ENCODE data around the gene TMEM164.

The TMEM164 gene

DNA sequence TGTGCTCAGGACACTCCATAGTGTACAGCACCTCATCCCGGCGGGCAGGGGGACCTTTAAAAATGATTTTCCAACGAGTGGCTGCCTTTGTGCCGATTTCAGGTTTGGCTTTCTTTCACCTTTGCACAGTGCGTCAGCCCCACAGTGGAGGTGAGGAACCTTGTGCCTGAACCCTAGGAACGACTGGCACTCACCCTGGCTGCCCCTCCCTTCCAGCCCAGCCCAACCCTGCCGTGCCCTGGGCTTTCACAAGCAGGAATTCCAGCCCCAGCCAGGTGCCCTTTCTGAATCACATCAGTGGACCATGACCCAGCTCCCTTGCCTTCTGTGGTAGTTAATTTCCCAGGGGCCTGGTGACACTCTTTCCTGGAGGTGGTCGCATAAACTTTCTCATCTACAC is 1.3 kb downstream of the TMEM164 start:
- DNase-seq: no peak

DNA sequence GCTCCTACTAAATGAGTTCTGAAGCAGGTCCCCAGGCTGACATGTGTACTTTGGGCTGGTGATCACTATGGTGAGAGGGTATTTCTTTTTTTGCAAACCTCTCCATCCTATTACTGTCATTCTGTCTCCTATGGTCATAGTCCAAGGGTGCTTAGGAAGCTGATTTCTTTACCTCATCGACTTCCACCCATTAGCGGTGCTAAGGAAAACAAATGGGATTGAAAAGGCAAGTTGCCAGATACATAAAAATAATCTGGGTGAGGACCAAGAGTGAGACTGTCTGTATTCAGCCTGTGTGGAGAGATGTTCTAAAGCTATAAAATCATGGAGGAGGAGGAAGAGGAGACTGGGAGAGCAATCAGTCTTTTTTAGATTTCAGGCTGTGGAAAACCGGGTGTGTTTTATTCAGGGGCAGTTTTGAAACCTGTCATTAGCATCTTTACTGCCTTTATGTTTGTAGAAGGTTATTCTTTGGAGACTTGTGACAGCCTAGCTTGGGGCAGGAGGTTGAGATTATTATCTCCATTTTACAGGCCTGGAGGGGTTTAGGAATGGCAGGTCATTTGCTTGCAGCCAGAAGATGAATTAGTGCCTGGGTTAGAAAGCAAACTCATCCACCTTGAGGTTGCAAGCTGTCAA is 1.9 kb downstream of the TMEM164 start:
- DNase-seq: no peak

DNA sequence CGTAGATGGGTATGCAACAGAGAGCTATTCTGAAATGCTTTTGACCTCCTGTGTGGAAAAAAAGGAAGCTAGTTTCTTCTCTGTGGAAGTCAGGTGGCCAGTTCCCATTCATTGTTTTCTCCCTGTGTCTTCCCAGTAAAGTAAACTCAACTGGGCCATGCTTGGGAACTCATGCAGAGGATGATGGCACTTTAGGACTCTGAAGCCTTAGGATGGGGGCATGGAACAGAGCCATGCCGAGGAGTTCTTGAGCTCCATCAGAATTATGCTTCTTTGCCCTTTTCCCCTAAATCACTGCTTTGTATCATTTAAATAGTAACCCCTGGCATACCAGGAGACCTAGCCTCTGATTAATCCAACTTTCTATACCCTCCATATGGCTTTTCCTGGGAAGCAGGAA is 3.2 kb downstream of the TMEM164 start:
- DNase-seq: no peak

DNA sequence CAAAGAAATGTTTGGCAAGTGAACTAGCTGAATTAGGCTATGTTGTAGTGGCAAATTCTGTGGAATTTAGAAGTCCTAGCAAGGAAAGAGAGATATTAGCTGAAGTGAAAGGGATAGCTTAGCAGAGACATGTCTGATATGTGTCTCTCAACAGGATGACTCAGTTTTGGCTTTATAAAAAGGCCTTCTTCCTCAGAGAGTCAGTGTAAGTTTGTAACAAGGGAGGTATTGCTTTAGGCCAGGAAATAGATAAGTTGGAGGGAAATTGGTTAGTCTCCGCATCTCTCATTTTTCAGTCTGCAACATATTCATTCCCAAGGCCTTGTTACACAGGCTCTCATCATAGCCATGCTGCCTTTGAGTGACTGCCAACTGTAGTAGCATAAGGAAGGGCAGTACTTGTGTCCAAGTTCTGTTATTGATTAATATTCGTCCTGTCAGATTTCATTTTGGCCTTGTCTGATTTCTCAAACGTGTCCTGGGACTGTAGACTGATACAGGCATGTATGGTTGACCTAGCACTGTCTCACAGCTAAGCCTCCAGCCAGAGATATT is 4.0 kb downstream of the TMEM164 start:
- DNase-seq: no peak

DNA sequence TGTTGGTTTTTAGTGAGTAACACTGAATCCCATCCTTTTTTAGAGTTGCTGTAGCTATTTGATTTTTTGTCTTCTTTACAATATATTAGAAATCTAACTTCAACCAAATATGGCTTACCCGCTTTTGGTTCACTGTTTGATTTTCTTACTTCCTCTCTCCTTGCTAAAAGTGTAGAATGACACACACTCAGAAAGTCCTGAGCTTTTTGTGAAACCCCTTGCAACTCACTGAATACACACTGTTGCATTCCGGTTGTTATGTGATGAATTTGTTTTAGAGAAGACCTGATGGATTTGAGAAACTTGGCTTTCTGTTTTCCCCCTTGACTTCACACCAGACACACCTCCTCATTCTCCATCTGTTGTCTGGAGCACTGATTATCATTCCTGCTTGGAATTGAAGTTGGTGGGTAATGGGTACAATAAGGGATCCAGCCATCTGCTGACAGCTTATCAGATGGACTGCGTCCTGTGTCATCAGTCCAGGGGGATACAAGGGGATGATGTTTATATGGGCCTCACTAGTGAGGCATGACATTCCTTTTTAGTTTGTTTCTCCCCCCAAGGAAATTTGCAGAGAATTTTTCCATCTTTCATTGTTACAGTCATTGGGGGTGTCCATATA is 5.2 kb downstream of the TMEM164 start:
- DNase-seq: no peak

DNA sequence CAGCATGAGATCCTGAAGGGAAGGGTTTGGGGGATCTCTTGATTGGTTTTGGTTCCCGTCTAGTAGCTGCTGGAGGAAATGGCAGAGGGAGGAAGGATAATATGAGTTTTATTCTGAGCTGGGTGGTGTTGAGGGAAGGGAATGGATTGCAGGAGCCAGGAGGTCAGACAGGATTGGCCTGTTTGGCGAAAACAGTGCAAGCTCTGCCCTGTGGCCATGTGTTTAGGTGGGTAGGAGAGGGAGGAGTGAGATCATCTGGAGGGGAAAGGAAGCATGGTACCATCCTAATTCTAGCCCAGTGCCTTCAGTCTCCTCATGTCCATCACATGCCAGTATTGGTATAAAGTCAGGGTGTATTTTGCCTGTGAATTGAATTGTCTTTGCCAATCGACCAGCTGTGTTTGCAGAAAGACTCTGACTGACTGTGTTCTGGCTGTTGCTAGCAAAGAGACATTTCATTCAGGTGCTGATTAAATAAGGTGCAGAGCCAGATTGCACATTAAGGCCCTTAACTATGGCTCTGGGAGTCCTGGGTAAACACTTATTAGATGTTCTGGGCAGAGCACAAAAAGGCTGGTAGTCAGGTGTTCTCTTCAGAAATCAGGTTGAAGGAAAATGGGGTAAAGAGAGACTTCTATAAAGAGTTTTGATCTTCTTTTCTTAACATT is 10.0 kb downstream of the TMEM164 start:
- DNase-seq: no peak

DNA sequence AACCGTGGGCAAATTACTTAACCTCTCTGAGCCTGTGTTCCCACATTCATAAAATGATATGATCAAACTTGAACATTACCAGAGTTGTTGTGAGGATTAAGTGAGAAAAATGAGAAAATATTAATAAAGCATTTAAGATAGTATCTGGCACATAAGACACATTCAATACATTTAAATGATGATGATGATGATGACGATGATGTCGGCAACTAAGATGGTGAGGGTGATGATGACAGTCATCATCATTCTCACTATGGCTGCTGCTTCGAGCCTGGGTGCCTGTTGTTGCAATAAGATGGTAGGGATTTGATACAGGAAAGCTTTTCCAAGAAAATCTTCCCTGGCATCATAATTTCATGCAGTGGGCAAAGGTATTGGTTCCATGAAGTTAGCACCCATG is 11.1 kb downstream of the TMEM164 start:
- no peak for DNase-seq

DNA sequence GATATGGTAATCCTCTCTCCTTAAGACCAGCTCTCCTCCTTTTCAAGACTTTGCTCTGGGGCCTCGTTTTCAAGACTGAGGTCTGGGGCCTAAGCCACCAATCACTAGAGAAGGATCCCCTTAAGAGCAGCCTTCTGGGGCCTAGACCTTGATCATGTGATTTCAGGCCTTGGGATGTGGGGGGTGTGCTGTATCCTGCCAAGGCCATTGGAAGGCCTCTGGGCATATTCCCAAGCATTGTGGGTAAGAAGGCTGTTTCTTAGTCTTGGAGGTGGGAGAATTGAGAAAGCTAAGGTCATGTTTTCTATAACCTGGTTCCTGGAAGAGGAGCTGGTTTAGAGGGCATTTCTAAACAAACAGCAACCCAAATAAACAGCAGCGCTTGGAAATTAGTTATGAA is 12.1 kb downstream of the TMEM164 start:
- no peak for DNase-seq

DNA sequence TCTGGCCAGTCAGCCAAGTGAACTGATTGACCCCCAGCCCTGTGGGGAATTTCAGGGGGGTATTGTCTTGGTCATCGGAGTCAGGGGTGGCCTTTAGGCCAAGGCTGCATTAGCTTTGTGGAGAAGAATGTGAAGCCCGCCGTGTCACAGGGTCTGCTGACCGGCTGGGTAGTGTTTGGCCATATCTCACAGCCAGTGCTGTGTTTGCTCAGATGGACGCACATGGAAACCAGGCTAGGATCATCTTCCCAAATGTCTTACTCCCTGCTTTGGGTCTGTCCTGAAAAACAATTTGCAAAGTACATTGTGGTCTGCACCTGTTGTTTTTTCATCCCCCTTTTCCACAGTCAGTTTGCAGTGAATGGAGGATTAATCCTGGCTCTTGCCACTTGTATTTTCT is 13.0 kb downstream of the TMEM164 start:
- no peak for DNase-seq

DNA sequence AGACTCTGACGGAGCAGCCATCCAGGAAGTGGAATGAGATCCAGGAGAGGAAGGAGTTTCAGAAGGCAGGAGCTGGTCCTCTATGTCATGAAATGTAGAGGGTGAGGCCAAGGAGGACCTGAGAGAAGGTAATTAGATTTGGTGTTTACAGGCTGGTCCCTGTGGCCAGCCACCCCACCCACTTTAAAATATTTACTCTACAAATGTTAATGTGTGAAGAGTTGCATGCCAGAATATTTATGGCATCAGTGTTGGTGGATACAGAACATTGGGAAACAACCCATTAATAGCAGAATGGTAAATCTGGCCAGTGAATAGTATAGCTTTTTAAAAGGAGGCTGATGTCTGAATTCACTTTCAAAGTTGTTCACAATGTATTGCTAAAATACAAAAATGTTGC is 17.6 kb downstream of the TMEM164 start:
- no peak for DNase-seq

DNA sequence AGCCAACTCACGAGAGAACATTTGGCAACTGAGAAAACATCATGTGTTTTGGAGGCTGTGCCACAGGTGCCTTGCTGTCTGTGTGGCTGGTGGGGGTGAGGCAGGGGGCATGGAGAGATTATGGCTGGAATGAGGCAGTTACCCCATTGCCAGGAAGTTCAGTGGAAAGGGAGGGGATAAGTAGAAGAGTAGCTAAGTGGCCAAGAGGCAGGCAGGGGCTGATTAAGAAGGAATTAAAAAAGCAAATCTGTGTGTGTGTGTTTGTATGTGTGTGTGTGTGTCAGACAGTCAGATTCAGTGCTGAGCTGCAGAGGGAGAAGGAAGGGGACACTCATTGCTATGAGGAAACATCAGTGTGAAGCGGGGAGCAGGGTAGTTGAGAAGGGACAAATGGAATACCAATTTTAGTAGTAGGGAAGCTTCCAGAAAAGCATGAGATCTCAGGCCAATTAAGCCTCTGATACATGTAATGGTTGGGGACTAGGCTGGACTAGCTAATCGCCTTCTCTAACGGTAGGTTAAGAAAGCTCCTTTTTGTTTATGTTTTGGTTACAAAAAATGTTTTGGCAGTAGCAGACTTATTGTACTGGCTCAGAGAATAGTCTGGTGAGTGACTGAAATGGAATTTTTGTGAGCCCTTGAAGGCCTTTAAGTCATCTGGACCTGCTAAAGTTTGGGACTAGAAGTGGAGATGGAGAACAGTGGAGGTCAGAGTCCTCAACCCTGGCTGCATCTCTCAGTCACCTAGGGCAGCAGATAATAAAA is 18.5 kb downstream of the TMEM164 start:
- DNase-seq: no peak

DNA sequence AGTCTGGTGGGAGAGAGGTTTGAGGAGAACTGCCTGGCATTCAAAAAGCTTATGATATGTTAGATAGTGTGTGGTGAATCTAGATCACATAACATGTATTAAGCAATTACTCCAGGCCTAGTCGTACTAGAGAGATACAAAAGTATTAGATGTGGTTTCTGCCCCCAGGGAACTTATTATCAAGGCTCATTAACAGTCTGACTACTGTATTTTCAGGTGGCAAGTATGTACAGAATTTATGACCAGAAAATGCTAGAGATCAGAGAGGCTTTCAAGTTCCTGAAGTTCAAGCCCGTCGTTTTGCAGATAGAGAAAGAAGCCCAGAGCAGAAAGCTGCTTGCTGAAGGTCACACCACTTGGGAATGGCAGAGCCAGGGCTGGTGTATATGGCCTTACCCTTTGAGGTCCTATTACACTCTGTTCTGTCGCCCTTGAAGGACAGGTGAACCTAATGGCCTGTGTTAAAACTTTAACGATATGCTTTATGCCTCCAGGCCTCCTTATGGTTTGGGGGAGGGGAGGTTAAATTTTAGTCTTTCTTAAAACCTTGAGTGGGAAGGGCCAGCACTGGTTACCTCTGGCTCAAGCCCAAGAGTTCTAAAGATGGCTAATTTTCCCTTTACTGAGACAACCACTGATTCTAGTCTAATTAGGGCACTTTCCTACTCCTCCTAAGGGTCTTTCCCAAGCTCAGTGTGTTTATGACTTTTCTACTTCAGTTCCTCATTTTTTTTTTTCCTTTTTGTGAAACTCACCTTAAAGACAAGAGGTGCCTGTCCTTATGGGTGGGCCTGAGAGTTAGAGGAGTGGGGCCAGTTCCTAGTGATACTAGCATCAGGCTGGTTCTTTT is 19.9 kb downstream of the TMEM164 start:
- no peak for DNase-seq

DNA sequence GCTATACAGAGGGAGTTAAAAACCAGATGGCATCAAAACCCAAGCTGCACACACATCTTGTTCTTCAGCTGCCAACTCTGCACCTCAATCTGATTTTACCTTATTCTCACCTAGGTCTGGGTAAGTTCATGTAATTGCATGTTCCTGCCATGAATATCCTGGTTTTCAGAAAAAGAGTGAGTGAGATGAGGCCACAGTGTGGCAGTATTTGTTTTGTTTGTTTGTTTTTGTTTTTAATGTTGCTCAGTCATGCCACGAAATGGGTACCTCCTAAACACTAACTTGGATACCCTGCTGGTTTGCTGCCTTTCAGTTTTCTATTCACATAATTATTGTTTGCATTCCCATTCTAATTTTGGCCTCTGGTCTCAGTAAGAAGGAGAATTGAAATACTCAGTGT is 22.5 kb downstream of the TMEM164 start:
- no peak for DNase-seq

DNA sequence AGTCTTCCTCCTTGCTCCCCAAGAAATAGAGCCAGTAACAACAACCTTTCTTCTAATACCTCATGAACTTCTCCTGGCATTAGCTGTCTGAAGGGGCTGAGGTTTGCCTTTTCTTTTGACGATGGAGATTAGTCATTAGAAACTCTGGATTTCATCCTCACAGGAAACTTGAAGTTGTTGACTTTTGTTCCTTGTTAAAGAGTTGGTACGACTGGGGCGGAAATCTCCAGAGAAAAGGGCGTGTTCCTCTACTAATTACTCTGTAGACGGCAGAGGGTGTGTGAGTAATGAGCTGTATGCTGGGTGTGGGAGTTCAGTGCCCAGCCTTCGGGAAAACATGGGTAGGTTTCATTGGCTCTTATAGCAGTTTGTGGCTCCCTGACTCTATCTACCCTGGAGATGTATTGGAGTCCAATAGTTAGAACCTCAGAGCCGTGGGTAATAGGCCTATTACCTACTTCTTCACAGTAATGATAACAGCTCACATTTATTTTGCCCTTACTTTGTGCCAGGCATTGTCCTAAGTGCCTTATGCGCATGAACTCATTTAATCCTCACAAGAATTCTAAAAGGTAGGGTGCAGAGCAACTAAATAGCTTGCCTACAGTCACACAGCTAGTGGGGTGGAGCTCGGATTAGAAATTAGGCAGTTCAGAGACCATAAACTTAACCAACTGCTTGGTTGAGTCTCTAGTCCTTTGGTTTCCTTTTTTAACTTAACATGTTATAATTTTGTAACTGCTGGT is 23.4 kb downstream of the TMEM164 start:
- no peak for DNase-seq

DNA sequence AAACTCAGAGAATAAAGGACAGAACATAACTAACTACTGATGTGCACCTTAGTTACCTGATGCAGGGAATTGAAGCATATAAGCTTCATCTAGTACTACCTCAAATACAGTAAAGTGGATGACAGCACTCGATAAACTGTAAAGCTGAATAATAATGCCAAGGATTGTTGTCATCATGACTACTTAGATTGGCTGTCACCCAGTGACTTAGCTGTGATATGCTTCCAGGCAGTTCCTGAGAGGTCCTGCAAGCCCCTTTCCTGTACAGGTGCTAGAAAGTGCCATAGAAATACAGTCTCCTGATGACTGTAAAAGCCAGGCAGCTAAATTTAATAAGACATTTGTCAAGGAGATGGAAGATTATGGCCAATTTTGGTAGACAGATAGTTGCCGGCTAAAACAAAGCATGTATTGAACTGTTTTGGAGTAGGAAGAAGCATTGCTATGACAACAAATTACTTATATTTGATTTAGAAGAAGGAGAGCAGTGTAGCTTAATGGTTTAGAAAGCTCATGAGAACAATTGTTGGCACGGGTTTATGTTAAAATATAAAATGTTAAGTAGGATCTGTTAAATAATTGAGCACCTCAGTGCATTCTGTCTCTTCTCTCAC is 29.7 kb downstream of the TMEM164 start:
- DNase-seq: no peak

DNA sequence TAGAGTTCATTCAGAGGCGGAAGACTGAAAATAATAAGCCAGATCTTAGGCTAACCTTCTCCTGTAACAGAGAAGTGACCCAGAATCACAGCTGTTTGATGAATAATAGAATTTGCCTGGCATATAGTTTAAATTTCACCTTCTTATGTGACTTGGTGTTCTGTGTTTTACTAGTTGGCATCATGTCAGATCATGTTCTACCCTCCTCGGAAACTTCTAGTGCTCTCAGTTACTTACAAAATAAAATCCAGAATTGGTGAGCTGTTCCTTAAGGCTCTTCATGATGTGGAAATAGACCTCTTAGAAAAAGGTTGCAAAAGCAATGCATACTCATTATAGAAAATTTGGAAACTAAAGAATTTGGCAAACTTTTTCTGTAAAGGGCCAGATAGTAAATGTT is 31.1 kb downstream of the TMEM164 start:
- no peak for DNase-seq

DNA sequence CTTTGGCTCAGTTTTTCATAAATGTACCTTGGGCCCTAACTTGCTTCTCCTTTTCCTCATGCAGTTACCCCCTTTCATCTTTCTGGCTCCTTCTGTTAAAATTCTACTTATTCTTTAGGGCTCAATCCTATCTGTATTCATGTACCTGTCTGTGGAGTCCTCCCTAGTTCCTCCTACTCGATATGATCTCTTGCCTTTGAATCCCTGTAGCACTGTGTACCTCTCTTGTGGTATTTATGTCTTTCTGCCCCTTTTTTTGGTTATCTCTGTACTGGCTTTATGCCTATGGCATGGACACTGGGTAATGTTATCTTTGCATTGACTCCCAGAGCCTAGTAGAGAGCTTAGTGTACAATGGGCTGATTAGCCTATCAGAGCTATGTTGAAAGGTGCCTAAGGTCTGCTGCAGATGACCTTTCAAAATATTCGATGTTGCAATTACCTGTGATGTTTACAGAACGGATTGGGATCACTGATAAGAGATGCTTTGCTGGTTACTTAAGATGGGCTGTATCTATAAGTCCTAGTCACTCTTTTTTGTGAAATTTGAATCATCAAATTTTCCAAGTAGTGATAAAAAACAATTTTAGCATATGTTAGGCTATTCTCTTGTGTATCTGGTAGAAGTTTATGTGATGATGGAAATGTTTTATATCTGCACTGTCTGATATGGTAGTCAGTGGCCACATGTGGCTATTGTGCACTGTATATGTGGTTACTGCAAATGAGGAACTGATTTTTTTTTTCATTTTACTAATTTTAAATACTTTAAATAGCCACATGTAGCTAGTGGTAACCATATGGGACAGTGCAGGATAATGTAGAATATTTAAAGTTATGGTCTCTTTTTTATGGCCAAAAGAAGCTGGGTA is 33.5 kb downstream of the TMEM164 start:
- DNase-seq: no peak

DNA sequence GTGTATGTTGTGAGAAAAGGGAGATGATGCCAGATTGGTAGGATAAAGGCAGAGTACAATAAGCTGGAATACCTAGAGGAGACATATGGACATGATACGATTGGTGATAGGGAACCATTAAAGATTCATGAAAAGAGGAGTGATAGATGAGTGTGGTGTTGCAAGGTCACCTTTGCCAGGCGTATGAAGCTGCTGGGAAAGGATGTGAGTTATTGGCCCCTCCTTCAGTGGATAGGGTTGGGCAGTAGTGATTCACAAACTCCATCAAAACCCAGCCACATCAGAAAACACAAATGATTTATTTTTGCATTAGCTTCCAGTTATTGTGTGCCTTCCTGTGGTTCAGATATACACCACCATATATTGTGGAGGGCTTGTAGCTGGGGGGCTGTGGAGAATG is 34.3 kb downstream of the TMEM164 start:
- no peak for DNase-seq

DNA sequence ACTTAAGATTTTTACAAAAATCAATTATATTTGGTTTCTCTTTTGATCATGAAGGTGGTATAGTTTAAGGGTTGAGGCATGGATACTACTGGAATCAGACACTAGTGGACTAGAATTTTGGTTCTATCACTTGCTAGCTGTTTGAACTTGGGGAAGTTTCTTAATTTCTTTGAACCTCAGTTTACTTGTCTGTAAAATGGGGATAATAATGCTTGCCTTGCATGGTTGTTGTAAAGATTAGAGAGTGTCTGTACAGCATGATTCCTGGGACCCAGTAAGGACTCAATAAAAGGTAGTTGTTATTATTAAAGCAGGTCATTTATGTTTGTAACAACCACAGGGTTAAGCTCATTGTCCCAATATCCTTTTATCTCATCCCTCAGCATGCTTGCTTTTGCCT is 36.0 kb downstream of the TMEM164 start:
- DNase-seq: no peak

DNA sequence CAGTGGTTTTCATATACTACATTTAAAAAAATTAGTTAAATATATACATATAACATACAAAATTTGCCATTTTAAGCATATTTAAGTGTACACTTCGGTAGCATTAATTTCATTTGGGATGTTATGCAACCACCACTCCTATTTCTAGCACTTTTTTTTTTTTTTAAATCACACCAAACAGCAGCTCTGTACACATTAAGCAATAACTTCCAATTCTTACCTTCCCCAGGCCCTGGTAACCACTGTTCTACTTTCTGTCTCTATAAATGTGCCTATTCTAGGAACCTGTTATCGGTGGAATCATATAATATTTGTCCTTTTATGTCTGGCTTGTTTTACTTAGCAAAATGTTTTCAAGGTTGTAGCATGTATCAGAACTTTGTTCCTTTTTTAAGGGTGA is 39.1 kb downstream of the TMEM164 start:
- no peak for DNase-seq

All from activated CD4-positive, alpha-beta T cell treated with anti-CD3 and anti-CD28 coated beads, Interleukin-2, Interleukin-6, amounts not matched to agents 100 ng/mL and 50 ng/mL, durations not matched to agents 16 hours and 8 hours (primary cell).